SJSA1 (cell line): Measurements from ENCODE around the gene ABCF3. TPM values are rescaled to one million over a fixed set of nuclear protein-coding genes. Genes with fewer than 3 reads are reported as not detected.

Experiments used
- DNase-seq, 2 experiments: peaks; one replicate each; pipeline ENCODE4 v3.0.0-alpha.2; 2015 to 2020; ENCODE audit warnings: low spot score in 2 of 2, low read depth in 1 of 2
- H3K27ac ChIP-seq: fragments of 250-450 bp; sonication (Bioruptor Pico); 2 replicates; pipeline ENCODE4 v1.5.1; 2020; ENCODE audit warnings: mild to moderate bottlenecking, moderate library complexity
- H3K27me3 ChIP-seq: fragments of 250-450 bp; sonication (Bioruptor Pico); replicated peaks from 2 replicates; pipeline ENCODE4 v1.5.1; 2020; ENCODE audit warnings: mild to moderate bottlenecking, moderate library complexity
- H3K36me3 ChIP-seq: fragments of 250-450 bp; sonication (Bioruptor Pico); 2 replicates; pipeline ENCODE4 v1.5.1; 2020; ENCODE audit warnings: mild to moderate bottlenecking
- H3K4me1 ChIP-seq: fragments of 250-450 bp; sonication (Bioruptor Pico); replicated peaks from 2 replicates; pipeline ENCODE4 v1.6.1; 2021; ENCODE audit warnings: mild to moderate bottlenecking
- H3K4me3 ChIP-seq: fragments of 250-450 bp; sonication (Bioruptor Pico); 2 replicates; pipeline ENCODE4 v1.5.1; 2020; ENCODE audit warnings: mild to moderate bottlenecking
- H3K9me3 ChIP-seq: fragments of 250-450 bp; sonication (Bioruptor Pico); replicated peaks from 2 replicates; pipeline ENCODE4 v1.5.1; 2020; ENCODE audit warnings: mild to moderate bottlenecking
- total RNA-seq: library from RNA; depleted of rRNA; stranded (reverse); fragments of >200 nt; shearing (Covaris generic); gene quantifications from 2 replicates; pipeline ENCODE4 v1.2.3, GENCODE V29; 2014

ABCF3 gene
- total RNA-seq, 1 experiment from 2014 or later: 19.2 TPM

DNA sequence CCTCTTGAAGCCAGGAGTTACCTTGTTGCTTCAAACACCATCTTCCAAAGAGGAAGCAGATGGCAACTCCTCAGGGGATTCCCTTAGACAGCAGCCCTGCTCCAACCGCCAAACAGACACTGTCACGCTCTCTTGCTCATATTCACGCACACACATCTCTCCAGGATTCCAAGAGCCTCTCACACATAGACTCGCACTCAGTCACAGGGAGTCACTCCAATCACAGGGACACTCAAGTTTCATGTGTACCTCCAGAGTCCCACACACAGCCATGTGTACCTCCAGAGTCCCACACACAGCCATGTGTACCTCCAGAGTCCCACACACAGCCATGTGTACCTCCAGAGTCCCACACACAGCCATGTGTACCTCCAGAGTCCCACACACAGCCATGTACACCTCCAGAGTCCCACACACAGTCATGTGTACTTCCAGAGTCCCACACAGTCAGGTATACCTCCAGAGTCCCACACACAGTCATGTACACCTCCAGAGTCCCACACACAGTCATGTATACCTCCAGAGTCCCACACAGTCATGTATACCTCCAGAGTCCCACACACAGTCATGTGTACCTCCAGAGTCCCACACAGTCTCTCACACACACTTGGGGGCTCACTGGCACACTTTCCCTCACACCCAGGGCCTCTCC, 49.5 kb downstream of the ABCF3 start:
- DNase-seq: no peak
- no peak overlapping the region for H3K4me3 ChIP-seq
- no peaks in the 10 kb centered on the region for H3K36me3 ChIP-seq
- H3K27me3 ChIP-seq: peaks cover 20% of the 10 kb centered on the region
- H3K9me3 ChIP-seq: no peaks in the 10 kb centered on the region; the same call in 1 of the 2 replicates
- H3K27ac ChIP-seq: no peak overlapping the region
- H3K4me1 ChIP-seq: peaks cover 3% of the 10 kb centered on the region

DNA sequence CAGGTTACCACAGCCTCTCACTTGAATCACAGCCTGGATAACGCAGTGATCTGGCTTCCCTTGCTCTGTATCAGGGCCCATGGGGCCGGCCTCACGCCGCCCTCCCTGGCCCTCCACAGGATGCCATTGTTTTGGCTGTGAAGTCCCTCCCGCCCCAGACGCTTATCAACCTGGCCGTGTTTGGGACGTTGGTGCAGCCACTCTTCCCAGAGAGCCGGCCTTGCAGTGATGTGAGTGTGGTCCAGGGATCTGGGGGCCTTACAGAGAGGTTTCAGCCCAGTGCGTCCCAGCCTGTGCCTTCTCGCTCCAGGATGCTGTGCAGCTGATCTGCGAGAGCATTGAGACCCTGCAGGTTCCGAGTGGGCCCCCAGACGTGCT, 50.0 kb downstream of the ABCF3 start:
- no peak overlapping the region for H3K27ac ChIP-seq
- H3K9me3 ChIP-seq: no peaks in the 10 kb centered on the region
- H3K36me3 ChIP-seq: no peaks in the 10 kb centered on the region
- no peaks in the 10 kb centered on the region for H3K4me1 ChIP-seq
- H3K27me3 ChIP-seq: peaks cover 15% of the 10 kb centered on the region
- no peak overlapping the region for H3K4me3 ChIP-seq
- DNase-seq: no peak

DNA sequence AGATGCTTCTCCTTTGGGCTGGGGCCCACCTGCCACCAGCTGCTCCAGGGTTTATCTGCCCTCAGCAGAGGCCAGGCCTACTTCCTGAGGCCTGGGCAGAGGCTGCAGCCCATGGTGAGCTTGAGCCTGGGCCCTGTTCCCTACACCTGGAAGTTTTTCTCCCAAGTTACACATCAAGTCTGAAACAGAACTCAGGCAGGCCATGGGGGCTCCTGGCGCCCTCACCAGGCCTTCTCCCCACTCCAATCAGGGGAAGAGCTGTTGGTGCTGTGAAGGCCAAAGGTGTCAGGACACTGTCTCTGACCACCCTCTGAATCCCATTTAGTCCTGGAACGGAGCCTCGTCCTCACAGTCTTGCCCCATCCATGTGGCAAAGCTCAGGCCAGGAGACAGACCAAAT, 50.6 kb downstream of the ABCF3 start:
- Histone ChIP-seq H3K4me3 (no peak overlapping the region), H3K9me3 (no peaks in the 10 kb centered on the region), H3K36me3 (no peaks in the 10 kb centered on the region), H3K4me1 (no peaks in the 10 kb centered on the region), H3K27me3 (peaks cover 9% of the 10 kb centered on the region), H3K27ac (no peak overlapping the region)
- DNase-seq: no peak

DNA sequence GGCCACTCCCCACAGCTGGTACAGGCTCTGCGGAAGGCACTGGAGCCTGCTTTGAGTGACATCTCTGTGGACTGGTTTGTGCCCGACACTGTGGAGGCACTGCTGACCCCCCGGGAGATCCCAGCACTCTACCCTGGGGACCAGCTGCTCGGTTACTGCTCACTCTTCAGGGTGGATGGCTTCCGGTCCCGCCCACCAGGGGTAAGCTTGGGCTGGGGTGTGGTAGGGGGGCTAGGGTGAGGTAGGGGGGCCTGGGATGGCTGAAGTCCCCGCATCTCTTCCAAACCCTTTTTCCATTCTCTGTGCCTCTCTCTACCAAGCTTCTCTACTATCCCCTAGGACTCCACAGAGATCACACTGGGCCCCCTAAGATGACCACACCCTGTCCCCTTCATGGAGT, 51.2 kb downstream of the ABCF3 start:
- Histone ChIP-seq H3K27me3 (peaks cover 3% of the 10 kb centered on the region), H3K27ac (no peak overlapping the region), H3K36me3 (no peaks in the 10 kb centered on the region; the same call in 1 of the 2 replicates), H3K4me1 (no peaks in the 10 kb centered on the region), H3K9me3 (no peaks in the 10 kb centered on the region), H3K4me3 (no peak overlapping the region)
- DNase-seq: no peak

DNA sequence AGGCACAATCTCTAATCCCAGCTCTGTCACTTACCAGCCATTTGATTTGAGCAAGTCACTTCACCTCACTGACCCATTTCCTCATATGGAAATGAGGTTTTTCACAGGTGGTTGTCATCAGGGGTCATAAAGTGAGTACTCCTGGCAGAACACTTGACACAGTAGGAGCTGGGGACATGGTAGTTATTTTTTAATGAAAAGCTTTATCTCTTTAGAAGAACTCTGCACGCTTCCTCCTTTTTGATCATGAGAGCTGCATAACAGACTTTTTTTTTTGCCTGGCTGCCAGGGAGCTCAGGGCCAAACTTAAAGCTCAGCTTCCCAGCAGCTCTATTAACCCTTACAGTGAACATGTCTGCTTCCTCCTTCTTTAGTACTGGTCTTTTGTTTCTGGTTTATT, 51.8 kb downstream of the ABCF3 start:
- Histone ChIP-seq H3K27me3 (no peaks in the 10 kb centered on the region), H3K36me3 (peaks cover 6% of the 10 kb centered on the region), H3K27ac (no peak overlapping the region), H3K4me1 (no peaks in the 10 kb centered on the region), H3K4me3 (no peak overlapping the region), H3K9me3 (no peaks in the 10 kb centered on the region)
- DNase-seq: no peak

DNA sequence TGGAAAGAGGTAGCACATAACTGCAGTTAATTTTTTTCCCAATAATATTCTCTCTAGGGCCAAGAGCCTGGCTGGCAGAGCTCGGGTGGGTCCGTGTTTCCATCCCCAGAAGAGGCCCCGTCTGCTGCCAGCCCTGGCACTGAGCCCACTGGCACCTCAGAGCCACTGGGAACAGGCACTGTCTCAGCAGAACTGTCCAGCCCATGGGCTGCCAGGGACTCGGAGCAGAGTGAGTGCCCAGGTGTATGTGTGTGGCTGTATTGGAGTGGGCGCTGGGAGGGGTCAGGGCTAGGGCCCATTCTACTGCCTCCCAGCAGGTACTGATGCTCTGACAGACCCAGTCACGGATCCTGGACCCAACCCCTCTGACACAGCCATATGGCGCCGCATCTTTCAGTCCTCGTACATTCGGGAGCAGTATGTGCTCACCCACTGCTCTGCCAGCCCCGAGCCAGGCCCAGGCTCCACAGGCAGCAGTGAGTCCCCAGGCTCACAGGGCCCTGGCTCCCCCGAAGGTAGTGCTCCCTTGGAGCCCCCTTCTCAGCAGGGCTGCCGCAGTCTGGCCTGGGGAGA, 52.3 kb downstream of the ABCF3 start:
- Histone ChIP-seq H3K36me3 (peaks cover 6% of the 10 kb centered on the region), H3K4me1 (no peaks in the 10 kb centered on the region), H3K27ac (no peak overlapping the region), H3K4me3 (no peak overlapping the region), H3K9me3 (no peaks in the 10 kb centered on the region), H3K27me3 (no peaks in the 10 kb centered on the region)
- no peak for DNase-seq

DNA sequence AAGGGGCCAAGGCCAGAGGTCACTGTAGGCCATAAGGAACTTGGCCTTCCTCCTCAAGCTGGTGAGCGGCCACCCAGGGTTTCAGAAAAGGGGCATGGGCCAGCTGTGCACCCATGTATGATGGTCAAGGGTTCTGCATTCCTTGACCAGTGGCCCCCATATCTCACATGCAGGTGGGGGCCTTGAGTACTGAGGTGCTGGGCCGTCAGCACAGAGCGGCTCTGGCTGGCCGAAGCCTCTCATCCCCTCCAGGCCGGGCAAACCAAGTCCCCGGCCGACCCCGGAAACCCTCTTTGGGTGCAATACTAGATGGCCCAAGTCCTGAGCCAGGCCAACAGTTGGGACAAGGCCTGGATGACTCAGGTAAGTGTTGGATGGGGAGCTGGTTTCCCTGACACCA, 53.2 kb downstream of the ABCF3 start:
- no peaks in the 10 kb centered on the region for H3K27me3 ChIP-seq
- H3K9me3 ChIP-seq: no peaks in the 10 kb centered on the region
- H3K36me3 ChIP-seq: peaks cover 14% of the 10 kb centered on the region
- no peak for DNase-seq
- H3K4me1 ChIP-seq: no peaks in the 10 kb centered on the region
- H3K4me3 ChIP-seq: no peak overlapping the region
- no peak overlapping the region for H3K27ac ChIP-seq

DNA sequence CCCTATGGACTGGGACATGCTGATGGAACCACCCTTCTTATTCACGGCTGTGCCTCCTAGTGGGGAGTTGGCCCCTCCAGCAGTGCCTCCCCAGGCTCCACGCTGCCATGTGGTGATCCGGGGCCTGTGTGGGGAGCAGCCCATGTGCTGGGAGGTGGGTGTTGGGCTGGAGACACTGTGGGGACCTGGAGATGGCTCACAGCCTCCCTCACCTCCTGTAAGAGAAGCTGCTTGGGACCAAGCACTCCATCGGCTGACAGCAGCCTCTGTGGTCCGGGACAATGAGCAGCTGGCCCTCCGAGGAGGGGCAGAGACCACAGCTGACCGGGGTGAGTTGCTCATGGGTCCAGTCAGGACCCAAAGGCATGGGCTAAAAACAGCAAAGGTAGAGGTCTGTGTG, 53.7 kb downstream of the ABCF3 start:
- Histone ChIP-seq H3K36me3 (peaks cover 15% of the 10 kb centered on the region), H3K9me3 (no peaks in the 10 kb centered on the region), H3K4me1 (no peaks in the 10 kb centered on the region), H3K27me3 (no peaks in the 10 kb centered on the region), H3K27ac (no peak overlapping the region), H3K4me3 (no peak overlapping the region)
- no peak for DNase-seq

DNA sequence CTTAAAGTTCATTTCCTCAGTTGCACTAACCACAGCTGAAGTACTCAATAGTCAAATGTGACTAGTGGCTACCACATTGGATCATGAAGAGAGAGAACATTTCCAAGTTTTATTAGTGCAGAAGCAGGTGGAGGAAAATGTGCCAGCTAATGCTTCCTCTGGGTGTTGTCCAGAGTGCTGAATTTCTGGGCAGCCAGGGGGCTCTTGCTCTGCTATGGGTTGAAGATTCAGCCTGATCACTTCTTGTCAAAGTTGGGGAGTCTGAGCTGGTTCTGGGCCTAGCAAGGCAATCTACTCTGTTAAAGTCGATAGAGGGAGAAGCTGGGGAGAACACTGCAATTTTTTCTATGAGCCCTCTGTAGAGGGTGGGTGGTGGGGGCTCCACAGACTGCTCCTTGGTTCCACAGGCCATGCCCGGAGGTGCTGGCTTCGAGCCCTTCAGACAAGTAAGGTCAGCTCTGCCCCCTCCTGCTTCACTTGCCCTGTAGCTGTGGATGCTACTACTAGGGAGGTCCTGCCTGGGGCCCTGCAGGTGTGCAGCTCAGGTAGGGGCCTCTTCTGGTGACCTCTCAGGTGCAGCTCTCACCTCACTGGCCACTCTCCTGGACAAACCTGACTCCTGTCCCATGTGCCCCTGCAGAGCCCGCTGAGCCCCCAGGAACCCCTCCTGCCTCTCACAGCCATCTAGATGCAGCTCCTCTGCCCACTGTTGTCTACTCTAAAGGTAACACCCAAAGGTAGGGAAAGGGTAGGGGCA, 54.6 kb downstream of the ABCF3 start:
- Histone ChIP-seq H3K27me3 (no peaks in the 10 kb centered on the region), H3K36me3 (peaks cover 22% of the 10 kb centered on the region), H3K27ac (no peak overlapping the region), H3K4me3 (no peak overlapping the region), H3K4me1 (no peaks in the 10 kb centered on the region), H3K9me3 (no peaks in the 10 kb centered on the region)
- no peak for DNase-seq

DNA sequence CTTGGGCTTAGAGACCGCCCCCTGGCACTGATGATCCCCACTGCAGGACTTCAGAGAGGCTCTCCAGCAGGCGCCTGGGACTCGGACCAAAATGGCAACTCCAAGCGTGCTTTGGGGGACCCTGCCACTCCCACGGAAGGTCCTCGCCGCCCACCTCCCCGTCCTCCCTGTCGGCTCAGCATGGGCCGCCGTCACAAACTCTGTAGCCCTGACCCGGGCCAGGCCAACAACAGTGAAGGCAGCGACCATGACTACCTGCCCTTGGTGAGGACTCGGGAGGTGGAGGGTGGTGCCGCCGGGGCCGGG, 55.1 kb downstream of the ABCF3 start:
- H3K27ac ChIP-seq: no peak overlapping the region
- no peak for DNase-seq
- no peaks in the 10 kb centered on the region for H3K9me3 ChIP-seq
- no peak overlapping the region for H3K4me3 ChIP-seq
- no peaks in the 10 kb centered on the region for H3K4me1 ChIP-seq
- H3K27me3 ChIP-seq: no peaks in the 10 kb centered on the region
- H3K36me3 ChIP-seq: peaks cover 22% of the 10 kb centered on the region

DNA sequence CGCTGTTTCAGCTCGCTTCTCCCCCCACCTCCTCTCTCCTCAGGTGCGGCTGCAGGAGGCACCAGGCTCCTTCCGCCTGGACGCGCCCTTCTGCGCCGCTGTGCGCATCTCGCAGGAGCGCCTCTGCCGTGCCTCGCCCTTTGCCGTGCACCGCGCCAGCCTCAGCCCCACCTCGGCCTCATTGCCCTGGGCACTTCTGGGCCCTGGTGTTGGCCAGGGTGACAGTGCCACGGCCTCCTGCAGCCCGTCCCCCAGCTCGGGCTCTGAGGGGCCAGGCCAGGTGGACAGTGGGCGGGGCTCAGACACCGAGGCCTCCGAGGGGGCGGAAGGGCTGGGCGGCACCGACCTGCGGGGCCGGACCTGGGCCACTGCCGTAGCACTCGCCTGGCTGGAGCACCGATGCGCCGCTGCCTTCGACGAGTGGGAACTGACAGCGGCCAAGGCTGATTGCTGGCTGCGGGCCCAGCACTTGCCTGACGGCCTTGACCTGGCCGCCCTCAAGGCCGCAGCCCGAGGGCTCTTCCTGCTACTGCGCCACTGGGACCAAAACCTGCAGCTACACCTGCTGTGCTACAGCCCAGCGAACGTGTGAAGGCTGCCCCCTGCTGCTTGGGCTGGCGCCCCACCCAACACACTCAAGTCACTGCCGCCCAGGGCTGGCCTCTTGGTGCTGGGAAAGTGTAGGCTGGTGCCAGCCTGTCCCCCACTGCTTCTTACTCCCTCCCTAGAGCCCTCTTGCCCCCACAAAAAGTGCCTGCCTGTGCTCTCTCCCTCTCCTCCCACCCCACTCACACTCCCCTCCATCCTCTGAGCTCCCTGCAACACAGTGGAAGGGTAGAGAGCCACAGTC, 55.7 kb downstream of the ABCF3 start:
- Histone ChIP-seq H3K9me3 (no peaks in the 10 kb centered on the region), H3K4me3 (no peak overlapping the region), H3K27ac (no peak overlapping the region), H3K4me1 (no peaks in the 10 kb centered on the region), H3K36me3 (peaks cover 22% of the 10 kb centered on the region), H3K27me3 (no peaks in the 10 kb centered on the region)
- no peak for DNase-seq

DNA sequence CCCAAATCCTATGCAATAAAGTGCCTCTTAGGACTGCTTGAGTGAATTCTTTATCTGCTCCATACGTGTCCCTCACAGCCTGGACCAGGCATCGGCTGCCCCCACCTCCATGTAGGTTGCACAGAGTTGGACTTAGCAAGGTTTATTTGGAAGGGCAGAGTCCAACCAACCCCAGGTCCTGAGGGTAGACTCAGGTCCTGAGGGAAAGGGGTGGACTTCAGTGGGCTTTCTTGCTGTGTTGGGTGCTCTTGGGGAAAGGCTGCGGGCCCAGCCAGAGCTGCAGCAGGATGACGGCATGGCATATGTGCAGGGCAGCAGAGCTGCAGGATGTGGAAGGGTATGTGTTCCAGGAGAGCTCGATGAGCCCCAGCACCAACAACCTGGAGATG, 56.3 kb downstream of the ABCF3 start:
- no peak overlapping the region for H3K4me3 ChIP-seq
- H3K9me3 ChIP-seq: no peaks in the 10 kb centered on the region
- no peak for DNase-seq
- no peaks in the 10 kb centered on the region for H3K27me3 ChIP-seq
- peaks cover 22% of the 10 kb centered on the region for H3K36me3 ChIP-seq
- H3K4me1 ChIP-seq: no peaks in the 10 kb centered on the region
- no peak overlapping the region for H3K27ac ChIP-seq
